Aorta (tissue), 5 donors: Measurements from ENCODE around the gene B3GNT2. TPM values are rescaled to one million over a fixed set of nuclear protein-coding genes. Genes with fewer than 3 reads are reported as not detected.

Experiments
- ATAC-seq: fragments of 200-7000 bp; cut with Tn5 transposase; one replicate; pipeline ENCODE4 v1.9.1; 2022; ENCODE audit warnings: moderate library complexity; ENCODE audit not compliant: low FRiP score
- DNase-seq, 2 donors: peaks; one replicate each; pipeline ENCODE4 v3.0.0-alpha.2; 2020
- H3K27ac ChIP-seq, 2 donors: one replicate each; pipeline ENCODE4 v1.5.1; 2013; ENCODE audit warnings: low read length in 2 of 2, mild to moderate bottlenecking in 2 of 2, moderate library complexity in 2 of 2, control low read depth in 1 of 2, inconsistent platforms in 1 of 2, low read depth in 1 of 2
- H3K27me3 ChIP-seq, 2 donors: one replicate each; pipeline ENCODE4 v1.6.1; 2013; ENCODE audit warnings: control low read depth in 1 of 2, low read length in 1 of 2, mild to moderate bottlenecking in 1 of 2, moderate library complexity in 1 of 2; ENCODE audit not compliant: insufficient read depth in 2 of 2, control insufficient read depth in 1 of 2
- H3K36me3 ChIP-seq, 2 donors: one replicate each; pipeline ENCODE4 v1.6.1; 2013; ENCODE audit warnings: control low read depth in 1 of 2, low read length in 1 of 2, mild to moderate bottlenecking in 1 of 2; ENCODE audit not compliant: insufficient read depth in 2 of 2, control insufficient read depth in 1 of 2
- H3K4me1 ChIP-seq, 2 donors: one replicate each; pipeline ENCODE4 v1.6.1; 2013; ENCODE audit warnings: low read length in 2 of 2, control low read depth in 1 of 2, mild to moderate bottlenecking in 1 of 2, moderate library complexity in 1 of 2; ENCODE audit not compliant: insufficient read depth in 2 of 2, control insufficient read depth in 1 of 2
- H3K4me3 ChIP-seq, 2 donors: one replicate each; pipeline ENCODE4 v1.5.1; 2013; ENCODE audit warnings: low read length in 2 of 2, control low read depth in 1 of 2, mild to moderate bottlenecking in 1 of 2
- H3K9me3 ChIP-seq: one replicate; pipeline ENCODE4 v1.6.1; 2013; ENCODE audit warnings: mild to moderate bottlenecking, low read length; ENCODE audit not compliant: control insufficient read depth
- WGBS, 2 donors: extraction: QIAGEN DNeasy Blood & Tissue Kit; methylation state at CpG; one replicate each; pipeline ENCODE4 v1.1.7; 2013; 5-methylcytosine and 5-hydroxymethylcytosine counted together
- intact Hi-C, 2 donors: fragments of 100-400 bp; cut with DNase I; formaldehyde crosslinking; loops; one replicate each; pipeline versions ENCODE4 v1.14.2 to v1.15.0; 2022
- polyA plus RNA-seq, 2 donors: library from polyadenylated mRNA; stranded (reverse); fragments of 200-250 nt; gene quantifications; one replicate each; pipeline ENCODE4 v1.2.3, GENCODE V29; 2013
- total RNA-seq, 2 donors: library from RNA; stranded (reverse); fragmentation: NEBNext Ultra II Directional; extraction: Animal tissue kit (Norgen Biotek cat#: 25700); gene quantifications; one replicate each; pipeline ENCODE4 v1.2.1, GENCODE V29; 2021
- donor health status: healthy with polysubstance abuse.
- donor health status: Bipolar disorder and iron deficiency.
- donor health status: DM: no; HTN: no; CAD: no.
- donor health status: DM: no; HTN: no; CAD: no.
- donor health status: DM: yes; HTN: yes; CAD: no.

B3GNT2 gene
- total and polyA plus RNA-seq, 4 donors = 16.4 to 29.1 (median 21.5) TPM

- WGBS, 2 donors = 84 to 91% methylated on average over 4 of the region's 4 CpGs
- ATAC-seq = no peak
- Histone ChIP-seq H3K9me3 (no peaks in the 10 kb centered on the region), H3K27ac (no peak overlapping the region), H3K4me3 (no peak overlapping the region), H3K27me3 (no peaks in the 10 kb centered on the region), H3K4me1 (peaks cover 0 to 6% of the 10 kb centered on the region in 2 donors), H3K36me3 (no peaks in the 10 kb centered on the region)
- DNase-seq = no peak
- intact Hi-C loops = no loop called here
Observed at GRCh38 chr2:62180975-62181374, 14.9 kb upstream of the B3GNT2 start.

- intact Hi-C loops = no loop called here
- H3K4me3 ChIP-seq = no peak overlapping the region
- no peaks in the 10 kb centered on the region for H3K36me3 ChIP-seq
- no peaks in the 10 kb centered on the region for H3K9me3 ChIP-seq
- DNase-seq = no peak
- H3K27ac ChIP-seq = no peak overlapping the region
- no peak for ATAC-seq
- H3K4me1 ChIP-seq = peaks cover 0 to 6% of the 10 kb centered on the region in 2 donors
- 76 to 84% methylated on average over 3 of the region's 3 CpGs for WGBS, 2 donors
- H3K27me3 ChIP-seq = no peaks in the 10 kb centered on the region
Observed at GRCh38 chr2:62181843-62182242, 14.1 kb upstream of the B3GNT2 start.

- intact Hi-C loops = no loop called here
- Histone ChIP-seq H3K36me3 (no peaks in the 10 kb centered on the region), H3K27me3 (no peaks in the 10 kb centered on the region), H3K4me3 (no peak overlapping the region), H3K27ac (no peak overlapping the region), H3K9me3 (no peaks in the 10 kb centered on the region), H3K4me1 (no peaks in the 10 kb centered on the region)
- 90 to 92% methylated on average over 3 of the region's 3 CpGs for WGBS, 2 donors
- ATAC-seq (no peak), DNase-seq (no peak)
Observed at GRCh38 chr2:62184512-62185230, 11.2 kb upstream of the B3GNT2 start.

GRCh38 chr2:62185475-62186155 is 10.3 kb upstream of the B3GNT2 start:
- H3K4me1 ChIP-seq = no peaks in the 10 kb centered on the region
- H3K9me3 ChIP-seq = no peaks in the 10 kb centered on the region
- 86 to 87% methylated on average over 15 of the region's 15 CpGs for WGBS, 2 donors
- ATAC-seq = no peak
- H3K36me3 ChIP-seq = no peaks in the 10 kb centered on the region
- intact Hi-C loops = no loop called here
- no peak overlapping the region for H3K27ac ChIP-seq
- no peak overlapping the region for H3K4me3 ChIP-seq
- no peaks in the 10 kb centered on the region for H3K27me3 ChIP-seq
- no peak for DNase-seq

GRCh38 chr2:62186156-62186905 is 9.6 kb upstream of the B3GNT2 start:
- intact Hi-C loops = no loop called here
- Histone ChIP-seq H3K36me3 (no peaks in the 10 kb centered on the region), H3K9me3 (no peaks in the 10 kb centered on the region), H3K4me1 (no peaks in the 10 kb centered on the region), H3K4me3 (no peak overlapping the region), H3K27me3 (no peaks in the 10 kb centered on the region), H3K27ac (no peak overlapping the region)
- ATAC-seq (no peak), DNase-seq (no peak)
- whole genome bisulfite sequencing, 2 donors = 32 to 35% methylated on average over 4 of the region's 4 CpGs

- DNase-seq (no peak), ATAC-seq (no peak)
- Histone ChIP-seq H3K4me3 (no peak overlapping the region), H3K4me1 (no peaks in the 10 kb centered on the region), H3K27ac (no peak overlapping the region), H3K36me3 (no peaks in the 10 kb centered on the region), H3K27me3 (no peaks in the 10 kb centered on the region), H3K9me3 (no peaks in the 10 kb centered on the region)
- WGBS, 2 donors = 85 to 91% methylated on average over 9 of the region's 9 CpGs
- intact Hi-C loops = no loop called here
Observed at GRCh38 chr2:62187246-62187645, 8.7 kb upstream of the B3GNT2 start.

- H3K4me1 ChIP-seq = no peaks in the 10 kb centered on the region
- no peaks in the 10 kb centered on the region for H3K9me3 ChIP-seq
- WGBS, 2 donors = 83 to 84% methylated on average over 3 of the region's 3 CpGs
- no peak overlapping the region for H3K4me3 ChIP-seq
- ATAC-seq (no peak), DNase-seq (no peak)
- intact Hi-C loops = no loop called here
- no peak overlapping the region for H3K27ac ChIP-seq
- H3K27me3 ChIP-seq = no peaks in the 10 kb centered on the region
- H3K36me3 ChIP-seq = no peaks in the 10 kb centered on the region
Observed at GRCh38 chr2:62188416-62188815, 7.5 kb upstream of the B3GNT2 start.

GRCh38 chr2:62189196-62189595 is 6.7 kb upstream of the B3GNT2 start:
- intact Hi-C loops = no loop called here
- 98% methylated on average over 5 of the region's 5 CpGs for WGBS, 2 donors
- H3K27ac ChIP-seq = no peak overlapping the region
- H3K4me1 ChIP-seq = no peaks in the 10 kb centered on the region
- ATAC-seq (no peak), DNase-seq (no peak)
- H3K36me3 ChIP-seq = no peaks in the 10 kb centered on the region
- no peak overlapping the region for H3K4me3 ChIP-seq
- H3K27me3 ChIP-seq = no peaks in the 10 kb centered on the region
- H3K9me3 ChIP-seq = no peaks in the 10 kb centered on the region
